Panc1 (cell line): ENCODE data around the gene NFATC3. TPM values are rescaled to one million over a fixed set of nuclear protein-coding genes. Genes with fewer than 3 reads are reported as not detected.

Source experiments
- ATAC-seq: fragments of 200-7000 bp; cut with Tn5 transposase; 2 replicates; pipeline ENCODE4 v1.9.1; 2020; ENCODE audit warnings: mild to moderate bottlenecking, moderate library complexity
- BruUV-seq: library from RNA; stranded (reverse); fragments of 400-500 nt; replicated peaks from 2 replicates; lab custom pipeline; 2021; lab: Mats Ljungman, UMichigan
- CTCF ChIA-PET: fragments of 300-600 bp; sonication (Branson Sonifier 250); formaldehyde crosslinking; loops from one replicate; lab custom pipeline; 2022; ENCODE audit warnings: antibody characterized with exemption; lab: Charles Lee
- POLR2A ChIA-PET: fragments of 300-600 bp; sonication (Branson Sonifier 250); formaldehyde crosslinking; loops from one replicate; lab custom pipeline; 2022; ENCODE audit warnings: antibody characterized with exemption; lab: Charles Lee
- DNase-seq: peaks from one replicate; pipeline ENCODE4 v3.0.0-alpha.2; 2010; ENCODE audit warnings: low read depth, low spot score
- H3K27ac ChIP-seq: 2 replicates; pipeline ENCODE4 v1.5.1; 2011; ENCODE audit warnings: mild to moderate bottlenecking, low read length, inconsistent platforms
- H3K27me3 ChIP-seq: fragments of 200-500 bp; sonication (Bioruptor generic); 2 replicates; pipeline ENCODE4 v1.6.0; 2014; ENCODE audit warnings: low read length, inconsistent platforms; ENCODE audit not compliant: control insufficient read depth, insufficient read depth
- H3K36me3 ChIP-seq: fragments of 200-500 bp; sonication (Bioruptor generic); 2 replicates; pipeline ENCODE4 v1.5.1; 2014; ENCODE audit warnings: inconsistent platforms, mild to moderate bottlenecking, low read length, moderate library complexity; ENCODE audit not compliant: control insufficient read depth, insufficient read depth
- H3K4me1 ChIP-seq: 2 replicates; pipeline ENCODE4 v1.5.1; 2011; ENCODE audit warnings: inconsistent platforms, mild to moderate bottlenecking, low read length, moderate library complexity; ENCODE audit not compliant: control insufficient read depth, insufficient read depth
- H3K4me3 ChIP-seq, 2 experiments: 2 replicates each; pipeline ENCODE4 v1.5.1; 2011 to 2012; ENCODE audit warnings: low read depth in 2 of 2, low read length in 2 of 2, mild to moderate bottlenecking in 2 of 2, inconsistent platforms in 1 of 2, moderate library complexity in 1 of 2
- H3K9me3 ChIP-seq: fragments of 200-500 bp; sonication (Bioruptor generic); 2 replicates; pipeline ENCODE4 v1.5.1; 2014; ENCODE audit warnings: low read depth, mild to moderate bottlenecking, inconsistent platforms, low read length, moderate library complexity; ENCODE audit not compliant: control insufficient read depth, insufficient read depth
- POLR2AphosphoS5 ChIP-seq: IDR thresholded peaks from 2 replicates; pipeline ENCODE4 v1.6.1; 2012; ENCODE audit warnings: mild to moderate bottlenecking, low read depth, low read length, moderate library complexity
- SIN3A ChIP-seq: IDR thresholded peaks from 2 replicates; pipeline ENCODE4 v1.6.1; 2012; ENCODE audit warnings: low read depth, mild to moderate bottlenecking, low read length, moderate library complexity, borderline replicate concordance; ENCODE audit not compliant: insufficient read depth
- TCF7L2 ChIP-seq: IDR thresholded peaks from 2 replicates; pipeline ENCODE4 v1.6.1; 2011; ENCODE audit warnings: mild to moderate bottlenecking, low read depth, low read length, inconsistent platforms
- in situ Hi-C: cut with HindIII; loops from 2 replicates; pipeline ENCODE4 v1.10.0; 2016; ENCODE audit warnings: low sequenced_read_pairs, low pct_unique_long_range_greater_than_20kb
- intact Hi-C: fragments of 100-400 bp; cut with micrococcal nuclease; formaldehyde crosslinking; loops from one replicate; pipeline ENCODE4 v1.10.0; 2022; ENCODE audit not compliant: unreplicated experiment
- total RNA-seq: library from RNA; stranded (reverse); gene quantifications from one replicate; pipeline ENCODE4 v1.2.1, GENCODE V29; 2021; ENCODE audit not compliant: unreplicated experiment
- TF ChIP-seq, protein P1 (sequence below): fragments of 450-650 bp; IDR thresholded peaks from 2 replicates; pipeline ENCODE4 v1.5.1; 2017; ENCODE audit warnings: mild to moderate bottlenecking
- TF ChIP-seq, protein P2 (sequence below), 2 experiments: IDR thresholded peaks; 2 replicates each; pipeline ENCODE4 v1.6.1; 2011 to 2012; ENCODE audit warnings: low read depth in 2 of 2, control low read depth in 1 of 2, low read length in 1 of 2, mild to moderate bottlenecking in 1 of 2, moderate library complexity in 1 of 2; ENCODE audit not compliant: insufficient read depth in 1 of 2

NFATC3 gene
- total RNA-seq, 1 experiment from 2014 or later, result 24.8 TPM

DNA sequence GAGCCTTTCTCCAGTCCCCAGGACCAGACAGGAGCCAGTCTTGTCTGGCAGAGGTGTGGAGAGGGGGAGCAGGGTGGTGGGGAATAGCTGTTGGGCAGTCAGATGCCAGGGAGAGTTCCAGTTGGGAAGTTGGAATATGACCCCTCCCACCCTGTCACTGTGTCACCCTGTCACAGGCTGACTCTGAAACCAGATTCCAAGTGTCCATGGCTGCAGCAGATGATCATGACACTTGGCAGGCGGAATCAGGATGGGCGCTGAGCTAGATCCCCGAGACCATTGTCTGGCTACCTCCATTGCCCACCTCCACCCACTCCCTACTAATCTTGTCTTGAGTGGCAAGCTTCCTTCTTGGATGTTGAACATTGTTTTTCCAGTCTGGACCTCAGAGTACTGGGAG is 9.2 kb upstream of the NFATC3 start:
- H3K9me3 ChIP-seq, result no peaks in the 10 kb centered on the region
- BruUV-seq, result no TSS peak
- no peak overlapping the region for H3K4me3 ChIP-seq
- H3K27me3 ChIP-seq, result no peaks in the 10 kb centered on the region
- POLR2A ChIA-PET, result interaction anchor here (0.6 kb wide), 2 partner anchors 15 to 45 kb away, joined by 4 read pairs; no protein-coding TSS in a partner anchor
- no peaks in the 10 kb centered on the region for H3K36me3 ChIP-seq
- CTCF ChIA-PET, result no interaction called here
- intact Hi-C loops (no loop called here), in situ Hi-C loops (no loop called here)
- DNase-seq (no peak), ATAC-seq (no peak)
- H3K4me1 ChIP-seq, result no peaks in the 10 kb centered on the region
- TF ChIP-seq, protein P1, sequence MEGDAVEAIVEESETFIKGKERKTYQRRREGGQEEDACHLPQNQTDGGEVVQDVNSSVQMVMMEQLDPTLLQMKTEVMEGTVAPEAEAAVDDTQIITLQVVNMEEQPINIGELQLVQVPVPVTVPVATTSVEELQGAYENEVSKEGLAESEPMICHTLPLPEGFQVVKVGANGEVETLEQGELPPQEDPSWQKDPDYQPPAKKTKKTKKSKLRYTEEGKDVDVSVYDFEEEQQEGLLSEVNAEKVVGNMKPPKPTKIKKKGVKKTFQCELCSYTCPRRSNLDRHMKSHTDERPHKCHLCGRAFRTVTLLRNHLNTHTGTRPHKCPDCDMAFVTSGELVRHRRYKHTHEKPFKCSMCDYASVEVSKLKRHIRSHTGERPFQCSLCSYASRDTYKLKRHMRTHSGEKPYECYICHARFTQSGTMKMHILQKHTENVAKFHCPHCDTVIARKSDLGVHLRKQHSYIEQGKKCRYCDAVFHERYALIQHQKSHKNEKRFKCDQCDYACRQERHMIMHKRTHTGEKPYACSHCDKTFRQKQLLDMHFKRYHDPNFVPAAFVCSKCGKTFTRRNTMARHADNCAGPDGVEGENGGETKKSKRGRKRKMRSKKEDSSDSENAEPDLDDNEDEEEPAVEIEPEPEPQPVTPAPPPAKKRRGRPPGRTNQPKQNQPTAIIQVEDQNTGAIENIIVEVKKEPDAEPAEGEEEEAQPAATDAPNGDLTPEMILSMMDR, result no peak
- no peak for TF ChIP-seq SIN3A
- TF ChIP-seq, protein P2, sequence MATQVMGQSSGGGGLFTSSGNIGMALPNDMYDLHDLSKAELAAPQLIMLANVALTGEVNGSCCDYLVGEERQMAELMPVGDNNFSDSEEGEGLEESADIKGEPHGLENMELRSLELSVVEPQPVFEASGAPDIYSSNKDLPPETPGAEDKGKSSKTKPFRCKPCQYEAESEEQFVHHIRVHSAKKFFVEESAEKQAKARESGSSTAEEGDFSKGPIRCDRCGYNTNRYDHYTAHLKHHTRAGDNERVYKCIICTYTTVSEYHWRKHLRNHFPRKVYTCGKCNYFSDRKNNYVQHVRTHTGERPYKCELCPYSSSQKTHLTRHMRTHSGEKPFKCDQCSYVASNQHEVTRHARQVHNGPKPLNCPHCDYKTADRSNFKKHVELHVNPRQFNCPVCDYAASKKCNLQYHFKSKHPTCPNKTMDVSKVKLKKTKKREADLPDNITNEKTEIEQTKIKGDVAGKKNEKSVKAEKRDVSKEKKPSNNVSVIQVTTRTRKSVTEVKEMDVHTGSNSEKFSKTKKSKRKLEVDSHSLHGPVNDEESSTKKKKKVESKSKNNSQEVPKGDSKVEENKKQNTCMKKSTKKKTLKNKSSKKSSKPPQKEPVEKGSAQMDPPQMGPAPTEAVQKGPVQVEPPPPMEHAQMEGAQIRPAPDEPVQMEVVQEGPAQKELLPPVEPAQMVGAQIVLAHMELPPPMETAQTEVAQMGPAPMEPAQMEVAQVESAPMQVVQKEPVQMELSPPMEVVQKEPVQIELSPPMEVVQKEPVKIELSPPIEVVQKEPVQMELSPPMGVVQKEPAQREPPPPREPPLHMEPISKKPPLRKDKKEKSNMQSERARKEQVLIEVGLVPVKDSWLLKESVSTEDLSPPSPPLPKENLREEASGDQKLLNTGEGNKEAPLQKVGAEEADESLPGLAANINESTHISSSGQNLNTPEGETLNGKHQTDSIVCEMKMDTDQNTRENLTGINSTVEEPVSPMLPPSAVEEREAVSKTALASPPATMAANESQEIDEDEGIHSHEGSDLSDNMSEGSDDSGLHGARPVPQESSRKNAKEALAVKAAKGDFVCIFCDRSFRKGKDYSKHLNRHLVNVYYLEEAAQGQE (IDR thresholded peaks at IDR 0.05; ENCODE audit: insufficient read depth in 1 of 2, low read depth in 2 of 2, low read length in 1 of 2), result no peak
- TF ChIP-seq TCF7L2, result no peak
- no peak for TF ChIP-seq POLR2AphosphoS5
- no peak overlapping the region for H3K27ac ChIP-seq

DNA sequence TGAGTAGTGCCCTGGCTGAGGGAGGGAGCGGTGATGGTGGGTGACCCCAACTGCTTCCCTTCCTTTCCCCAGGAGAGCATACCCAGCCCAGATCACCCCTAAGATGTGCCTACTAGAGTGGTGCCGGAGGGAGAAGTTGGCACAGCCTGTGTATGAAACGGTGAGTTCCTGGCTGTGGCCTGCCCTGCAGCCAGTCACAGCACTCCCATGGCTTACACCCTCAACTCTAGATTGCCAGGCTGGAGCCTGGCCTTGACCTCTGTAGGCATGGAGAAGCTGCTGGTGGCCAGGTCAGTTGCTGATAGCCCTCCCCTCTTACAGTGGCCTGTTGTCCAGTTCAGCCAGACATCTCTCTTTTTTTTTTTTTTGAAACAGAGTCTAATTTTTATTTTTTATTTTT is 8.6 kb upstream of the NFATC3 start:
- ChIA-PET POLR2A (interaction anchor here (0.6 kb wide), 1 partner anchor 44 kb away, joined by 4 read pairs; no protein-coding TSS in a partner anchor), CTCF (interaction anchor here (0.7 kb wide), 1 partner anchor 189 kb away, joined by 5 read pairs; no protein-coding TSS in a partner anchor)
- H3K9me3 ChIP-seq, result no peaks in the 10 kb centered on the region
- DNase-seq, result no peak
- intact Hi-C loops (no loop called here), in situ Hi-C loops (no loop called here)
- no peak for ATAC-seq
- no peaks in the 10 kb centered on the region for H3K36me3 ChIP-seq
- TF ChIP-seq TCF7L2, result no peak
- no peak for TF ChIP-seq POLR2AphosphoS5
- TF ChIP-seq, protein P1, result no peak
- TF ChIP-seq, protein P2 (IDR thresholded peaks at IDR 0.05; ENCODE audit: insufficient read depth in 1 of 2, low read depth in 2 of 2, low read length in 1 of 2), result no peak
- no peak overlapping the region for H3K27ac ChIP-seq
- no peak overlapping the region for H3K4me3 ChIP-seq
- H3K4me1 ChIP-seq, result no peaks in the 10 kb centered on the region
- BruUV-seq, result no TSS peak
- no peaks in the 10 kb centered on the region for H3K27me3 ChIP-seq
